Superior temporal gyrus (tissue), 1 donor: ENCODE measurements around the gene ELF4.

Experiments used
- DNase-seq: peaks from one replicate; pipeline ENCODE4 v3.0.0-alpha.2; 2016; ENCODE audit errors: extremely low spot score

The ELF4 gene

GRCh38 chrX:130085551-130086446, 24.5 kb downstream of the ELF4 start:
- DNase-seq = no peak

- DNase-seq = no peak
These were observed 25.6 kb downstream of the ELF4 start for GRCh38 chrX:130084631-130085237.

GRCh38 chrX:130083656-130084382, 26.5 kb downstream of the ELF4 start:
- no peak for DNase-seq

GRCh38 chrX:130083107-130083490, 27.2 kb downstream of the ELF4 start:
- no peak for DNase-seq

- DNase-seq = no peak
These were observed 27.8 kb downstream of the ELF4 start for GRCh38 chrX:130082244-130083106.

- DNase-seq = no peak
These were observed 28.8 kb downstream of the ELF4 start for GRCh38 chrX:130081421-130082045.

- DNase-seq = no peak
These were observed 29.4 kb downstream of the ELF4 start for GRCh38 chrX:130080791-130081367.

GRCh38 chrX:130079824-130080406, 30.4 kb downstream of the ELF4 start:
- peak; percentile 83 for DNase-seq

GRCh38 chrX:130075777-130076176, 34.5 kb downstream of the ELF4 start:
- DNase-seq = no peak

GRCh38 chrX:130072345-130072740, 38.0 kb downstream of the ELF4 start:
- no peak for DNase-seq

GRCh38 chrX:130071611-130072344, 38.5 kb downstream of the ELF4 start:
- no peak for DNase-seq

- no peak for DNase-seq
These were observed 43.2 kb downstream of the ELF4 start for GRCh38 chrX:130066975-130067615.

GRCh38 chrX:130060122-130061069, 49.9 kb downstream of the ELF4 start:
- peak; percentile 76 for DNase-seq

- DNase-seq = no peak
These were observed 51.6 kb downstream of the ELF4 start for GRCh38 chrX:130058652-130059051.

- DNase-seq = no peak
These were observed 53.1 kb downstream of the ELF4 start for GRCh38 chrX:130057209-130057608.

GRCh38 chrX:130055899-130056298, 54.4 kb downstream of the ELF4 start:
- DNase-seq = no peak

GRCh38 chrX:130055103-130055502, 55.2 kb downstream of the ELF4 start:
- no peak for DNase-seq

- DNase-seq = no peak
These were observed 57.1 kb downstream of the ELF4 start for GRCh38 chrX:130053236-130053635.
